IMR-90 (cell line): ENCODE results near the gene TOMM40L. TPM values are rescaled to one million over a fixed set of nuclear protein-coding genes. Genes with fewer than 3 reads are reported as not detected.

ENCODE experiments used
- ATAC-seq: fragments of 200-7000 bp; cut with Tn5 transposase; 2 replicates; pipeline ENCODE4 v1.9.1; 2020; ENCODE audit warnings: low read depth, mild to moderate bottlenecking, moderate library complexity
- BruUV-seq: library from RNA; stranded (reverse); fragments of 400-500 nt; replicated peaks from 2 replicates; lab custom pipeline; 2021; lab: Mats Ljungman, UMichigan
- CTCF ChIA-PET: fragments of 300-600 bp; formaldehyde crosslinking; extraction: SDS; loops from one replicate; lab custom pipeline; 2021; ENCODE audit warnings: antibody characterized with exemption; lab: Yijun Ruan, JAX
- POLR2A ChIA-PET: fragments of 300-600 bp; sonication (Branson Sonifier 250); formaldehyde crosslinking; loops from one replicate; lab custom pipeline; 2022; ENCODE audit warnings: antibody characterized with exemption; ENCODE audit not compliant: unreplicated experiment; lab: Charles Lee
- DNase-seq: peaks from one replicate; pipeline ENCODE4 v3.0.0; 2013
- H2AFZ ChIP-seq: replicated peaks from 2 replicates; pipeline ENCODE3; 2013; ENCODE audit warnings: low read length, mild to moderate bottlenecking; ENCODE audit not compliant: poor library complexity
- H2AK5ac ChIP-seq: 2 replicates; pipeline ENCODE4 v1.6.1; 2013; ENCODE audit warnings: low read depth, low read length, inconsistent platforms
- H2AK9ac ChIP-seq: replicated peaks from 2 replicates; pipeline ENCODE3; 2013; ENCODE audit warnings: mild to moderate bottlenecking, low read depth, low read length, moderate library complexity; ENCODE audit not compliant: poor library complexity
- H2BK120ac ChIP-seq: 2 replicates; pipeline ENCODE4 v1.6.1; 2013; ENCODE audit warnings: low read depth, low read length, inconsistent platforms
- H2BK15ac ChIP-seq: 3 replicates; pipeline ENCODE4 v1.6.1; 2013; ENCODE audit warnings: low read depth, low read length, inconsistent platforms
- H2BK20ac ChIP-seq: 2 replicates; pipeline ENCODE4 v1.6.1; 2013; ENCODE audit warnings: low read depth, mild to moderate bottlenecking, inconsistent platforms, low read length, moderate library complexity
- H2BK5ac ChIP-seq: 2 replicates; pipeline ENCODE4 v1.6.1; 2013; ENCODE audit warnings: mild to moderate bottlenecking, low read depth, low read length, inconsistent platforms; ENCODE audit not compliant: poor library complexity, severe bottlenecking
- H3K14ac ChIP-seq: replicated peaks from 2 replicates; pipeline ENCODE4 v1.6.1; 2013; ENCODE audit warnings: low read depth, low read length, inconsistent platforms
- H3K18ac ChIP-seq: 2 replicates; pipeline ENCODE4 v1.6.1; 2013; ENCODE audit warnings: low read depth, low read length, control low read depth
- H3K23ac ChIP-seq: 2 replicates; pipeline ENCODE4 v1.6.1; 2013; ENCODE audit warnings: low read depth, low read length, inconsistent platforms
- H3K27ac ChIP-seq: 2 replicates; pipeline ENCODE4 v1.5.1; 2013; ENCODE audit warnings: mild to moderate bottlenecking, control low read depth, low read length; ENCODE audit not compliant: insufficient read depth
- H3K27me3 ChIP-seq: 2 replicates; pipeline ENCODE4 v1.6.1; 2013; ENCODE audit warnings: low read length; ENCODE audit not compliant: control insufficient read depth, insufficient read depth
- H3K36me3 ChIP-seq: 2 replicates; pipeline ENCODE4 v1.6.1; 2013; ENCODE audit warnings: low read length, mixed read lengths; ENCODE audit not compliant: control insufficient read depth, insufficient read depth
- H3K4ac ChIP-seq: 2 replicates; pipeline ENCODE4 v1.6.1; 2013; ENCODE audit warnings: low read depth, low read length, inconsistent platforms
- H3K4me1 ChIP-seq: 2 replicates; pipeline ENCODE4 v1.6.1; 2013; ENCODE audit warnings: low read length, mixed read lengths; ENCODE audit not compliant: control insufficient read depth, insufficient read depth
- H3K4me2 ChIP-seq: 2 replicates; pipeline ENCODE4 v1.6.1; 2013; ENCODE audit warnings: low read depth, mild to moderate bottlenecking, control low read depth, low read length, moderate library complexity
- H3K4me3 ChIP-seq: 2 replicates; pipeline ENCODE4 v1.5.1; 2013; ENCODE audit warnings: low read depth, mild to moderate bottlenecking, control low read depth, low read length, moderate library complexity; ENCODE audit not compliant: insufficient read depth
- H3K56ac ChIP-seq: 2 replicates; pipeline ENCODE4 v1.6.1; 2013; ENCODE audit warnings: low read length, inconsistent platforms; ENCODE audit not compliant: insufficient read depth; ENCODE audit errors: extremely low read depth
- H3K79me1 ChIP-seq, 2 experiments: 2 replicates each; pipeline ENCODE4 v1.6.1; 2013; ENCODE audit warnings: low read length in 2 of 2, inconsistent platforms in 1 of 2, low read depth in 1 of 2
- H3K9ac ChIP-seq: 2 replicates; pipeline ENCODE4 v1.6.1; 2013; ENCODE audit warnings: low read depth, low read length, control low read depth
- H3K9me1 ChIP-seq: 2 replicates; pipeline ENCODE4 v1.6.1; 2013; ENCODE audit warnings: low read length, inconsistent platforms; ENCODE audit not compliant: insufficient read depth
- H3K9me3 ChIP-seq: 2 replicates; pipeline ENCODE4 v1.6.1; 2013; ENCODE audit warnings: low read length; ENCODE audit not compliant: control insufficient read depth, insufficient read depth
- H4K20me1 ChIP-seq: 2 replicates; pipeline ENCODE4 v1.6.1; 2013; ENCODE audit warnings: low read length, inconsistent platforms; ENCODE audit not compliant: insufficient read depth
- H4K5ac ChIP-seq: 2 replicates; pipeline ENCODE4 v1.6.1; 2013; ENCODE audit warnings: mild to moderate bottlenecking, low read depth, low read length, control low read depth
- H4K8ac ChIP-seq, 2 experiments: 2 replicates each; pipeline ENCODE4 v1.6.1; 2013; ENCODE audit warnings: low read depth in 2 of 2, low read length in 2 of 2, control low read depth in 1 of 2, inconsistent platforms in 1 of 2
- H4K91ac ChIP-seq: 2 replicates; pipeline ENCODE4 v1.6.1; 2013; ENCODE audit warnings: low read depth, low read length, inconsistent platforms; ENCODE audit not compliant: insufficient read depth
- BHLHE40 ChIP-seq: fragments of 150-350 bp; IDR thresholded peaks from 2 replicates; pipeline ENCODE4 v1.6.1; 2016; ENCODE audit warnings: mild to moderate bottlenecking, low read depth, low read length
- CEBPB ChIP-seq: IDR thresholded peaks from 2 replicates; pipeline ENCODE4 v1.6.1; 2012; ENCODE audit warnings: low read depth, low read length, improper control_type of control experiment
- CHD1 ChIP-seq: IDR thresholded peaks from 2 replicates; pipeline ENCODE4 v1.6.1; 2012; ENCODE audit warnings: low read depth, low read length, improper control_type of control experiment
- FOS ChIP-seq: fragments of 150-350 bp; IDR thresholded peaks from 2 replicates; pipeline ENCODE4 v1.6.1; 2016; ENCODE audit warnings: low read depth, low read length
- MAFK ChIP-seq: IDR thresholded peaks from 2 replicates; pipeline ENCODE4 v1.6.1; 2012; ENCODE audit warnings: low read depth, low read length, improper control_type of control experiment
- MAZ ChIP-seq: IDR thresholded peaks from 2 replicates; pipeline ENCODE4 v1.6.1; 2012; ENCODE audit warnings: low read depth, mild to moderate bottlenecking, low read length, improper control_type of control experiment, moderate library complexity, borderline replicate concordance
- MXI1 ChIP-seq: IDR thresholded peaks from 2 replicates; pipeline ENCODE4 v1.6.1; 2012; ENCODE audit warnings: low read depth, mild to moderate bottlenecking, low read length, moderate library complexity, borderline replicate concordance
- NFE2L2 ChIP-seq: fragments of 150-350 bp; IDR thresholded peaks from 2 replicates; pipeline ENCODE4 v1.6.1; 2016; ENCODE audit warnings: low read depth, mild to moderate bottlenecking, low read length
- POLR2A ChIP-seq: IDR thresholded peaks from 2 replicates; pipeline ENCODE4 v1.6.1; 2012; ENCODE audit warnings: mild to moderate bottlenecking, low read depth, low read length
- RAD21 ChIP-seq: IDR thresholded peaks from 2 replicates; pipeline ENCODE4 v1.6.1; 2012; ENCODE audit warnings: low read length, improper control_type of control experiment
- RFX5 ChIP-seq: IDR thresholded peaks from 2 replicates; pipeline ENCODE4 v1.8.0; 2012; ENCODE audit warnings: low read depth, mild to moderate bottlenecking, low read length, moderate library complexity
- SMC3 ChIP-seq: fragments of 150-350 bp; IDR thresholded peaks from 2 replicates; pipeline ENCODE4 v1.6.1; 2016; ENCODE audit warnings: low read depth, mild to moderate bottlenecking, antibody characterized with exemption, low read length, moderate library complexity
- whole genome bisulfite sequencing, 2 experiments: methylation state at CpG; one replicate each; pipeline versions ENCODE4 v1.1.5 to v1.1.7; 2013; ENCODE audit warnings: missing lambda C conversion rate in 2 of 2; ENCODE audit not compliant: insufficient read length in 1 of 2; ENCODE audit errors: extremely low coverage in 2 of 2; 5-methylcytosine and 5-hydroxymethylcytosine counted together
- dilution Hi-C: fragments of 300-500 bp; cut with HindIII; formaldehyde crosslinking; loops from one replicate; pipeline ENCODE4 v1.14.3; 2018; ENCODE audit warnings: low sequenced_read_pairs; ENCODE audit not compliant: unreplicated experiment
- in situ Hi-C: fragments of 300-500 bp; cut with MboI; formaldehyde crosslinking; loops from 3 replicates; pipeline ENCODE4 v1.14.3; 2019; ENCODE audit warnings: low sequenced_read_pairs, inconsistent platforms, mixed read lengths
- intact Hi-C: fragments of 100-400 bp; cut with micrococcal nuclease; formaldehyde crosslinking; loops from 2 replicates; pipeline ENCODE4 v1.10.0; 2022
- polyA plus RNA-seq, 3 experiments: library from polyadenylated mRNA; depleted of rRNA; stranded (reverse); fragments of >200 nt; gene quantifications; 2 replicates each; pipeline ENCODE4 v1.2.3, GENCODE V29; 2012; ENCODE audit warnings: low replicate concordance in 1 of 3
- total RNA-seq: library from RNA; depleted of rRNA; stranded (reverse); fragments of >200 nt; gene quantifications from 2 replicates; pipeline ENCODE4 v1.2.3, GENCODE V29; 2012
- TF ChIP-seq, protein P1 (sequence below): fragments of 150-350 bp; IDR thresholded peaks from 2 replicates; pipeline ENCODE4 v1.6.1; 2017; ENCODE audit warnings: mild to moderate bottlenecking, antibody characterized with exemption, low read length, low read depth
- TF ChIP-seq, protein P2 (sequence below): fragments of 150-350 bp; IDR thresholded peaks from 2 replicates; pipeline ENCODE4 v1.6.1; 2016; ENCODE audit warnings: low read depth, mild to moderate bottlenecking, low read length, moderate library complexity, borderline replicate concordance

The TOMM40L gene
- total and polyA plus RNA-seq, 2 of the 4 experiments (the other 2 are of a cell fraction) = 7.7 to 12.5 TPM

DNA sequence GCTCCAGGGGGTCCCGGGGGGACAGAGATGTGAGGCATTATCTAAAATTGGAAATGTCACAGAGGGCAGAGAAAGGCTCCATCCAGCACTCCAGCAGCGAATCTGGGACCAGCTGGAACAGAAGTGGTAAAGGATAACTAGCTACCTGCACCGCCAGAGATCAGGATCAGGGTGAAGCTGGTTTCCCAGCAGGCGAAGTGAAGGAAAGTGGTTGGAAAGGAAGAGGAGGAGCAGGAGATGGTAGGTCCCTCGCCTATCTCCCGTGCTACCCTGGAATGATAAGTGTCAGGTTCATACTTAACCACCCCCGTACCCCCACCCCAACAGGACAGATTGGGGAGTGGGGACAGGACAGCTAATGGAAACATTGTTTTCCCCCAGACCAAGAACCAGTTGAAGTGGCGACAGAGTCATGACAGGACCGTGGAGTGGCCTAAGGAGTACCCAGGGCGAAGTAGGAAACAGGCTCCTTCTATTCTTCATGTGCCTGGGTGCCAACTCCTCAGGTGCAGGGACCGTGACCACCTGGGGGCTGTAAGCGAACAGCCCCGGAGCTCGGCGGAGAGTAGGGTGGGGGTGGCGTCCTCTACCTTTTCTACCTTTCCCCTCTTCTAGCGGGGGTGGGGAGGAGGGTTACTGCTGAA is 49.3 kb upstream of the TOMM40L start:
- Histone ChIP-seq H3K27ac (peak overlapping the region; percentile 98), H2BK20ac (no peak overlapping the region), H2BK15ac (no peak overlapping the region), H3K4me2 (peak overlapping the region; percentile 96), H2BK120ac (no peak overlapping the region), H3K4ac (peak overlapping the region; percentile 94), H3K9me3 (no peaks in the 10 kb centered on the region), H2AFZ (peak overlapping the region; percentile 100), H3K27me3 (no peaks in the 10 kb centered on the region), H2BK5ac (peak overlapping the region; percentile 90), H4K5ac (peak overlapping the region; percentile 98; the same call in 1 of the 2 replicates), H3K9ac (peak overlapping the region; percentile 99), H4K91ac (peak overlapping the region; percentile 82; the same call in 1 of the 2 replicates), H3K14ac (peak overlapping the region; percentile 91), H3K36me3 (peaks cover 26% of the 10 kb centered on the region), H3K4me1 (peaks cover 17% of the 10 kb centered on the region), H4K8ac (peak overlapping the region; percentile 87 to 99; a peak in 2 of 4 replicates), H3K9me1 (peaks cover 11% of the 10 kb centered on the region), H3K79me1 (peaks cover 14 to 39% of the 10 kb centered on the region in 2 experiments), H2AK9ac (peak overlapping the region; percentile 97), H3K18ac (no peak overlapping the region; the same call in 1 of the 2 replicates), H2AK5ac (peak overlapping the region; percentile 78), H3K4me3 (peak overlapping the region; percentile 98), H3K56ac (peak overlapping the region; percentile 80; the same call in 1 of the 2 replicates), H3K23ac (peak overlapping the region; percentile 94), H4K20me1 (peaks cover 13% of the 10 kb centered on the region; the same call in 1 of the 2 replicates)
- BruUV-seq = no TSS peak
- DNase-seq (no peak), ATAC-seq (no peak; the same call in 1 of the 2 replicates)
- dilution Hi-C loops = no loop called here
- intact Hi-C loops = no loop called here
- ChIA-PET CTCF (interaction anchor here (1.9 kb wide), 1 partner anchor 10 kb away, joined by 5 read pairs; the partner anchor contains the start of gene PPOX), POLR2A (no interaction called here)
- no CpG with 5 or more reads among the region's 17 CpGs for WGBS, 2 experiments
- TF ChIP-seq CHD1 (no peak), NFE2L2 (no peak), SMC3 (no peak), BHLHE40 (no peak), POLR2A (no peak), MAZ (no peak), MXI1 (no peak), RAD21 (no peak), MAFK (no peak), FOS (no peak), RFX5 (no peak), CEBPB (no peak)
- TF ChIP-seq, protein P1, sequence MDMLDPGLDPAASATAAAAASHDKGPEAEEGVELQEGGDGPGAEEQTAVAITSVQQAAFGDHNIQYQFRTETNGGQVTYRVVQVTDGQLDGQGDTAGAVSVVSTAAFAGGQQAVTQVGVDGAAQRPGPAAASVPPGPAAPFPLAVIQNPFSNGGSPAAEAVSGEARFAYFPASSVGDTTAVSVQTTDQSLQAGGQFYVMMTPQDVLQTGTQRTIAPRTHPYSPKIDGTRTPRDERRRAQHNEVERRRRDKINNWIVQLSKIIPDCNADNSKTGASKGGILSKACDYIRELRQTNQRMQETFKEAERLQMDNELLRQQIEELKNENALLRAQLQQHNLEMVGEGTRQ = no peak
- TF ChIP-seq, protein P2, sequence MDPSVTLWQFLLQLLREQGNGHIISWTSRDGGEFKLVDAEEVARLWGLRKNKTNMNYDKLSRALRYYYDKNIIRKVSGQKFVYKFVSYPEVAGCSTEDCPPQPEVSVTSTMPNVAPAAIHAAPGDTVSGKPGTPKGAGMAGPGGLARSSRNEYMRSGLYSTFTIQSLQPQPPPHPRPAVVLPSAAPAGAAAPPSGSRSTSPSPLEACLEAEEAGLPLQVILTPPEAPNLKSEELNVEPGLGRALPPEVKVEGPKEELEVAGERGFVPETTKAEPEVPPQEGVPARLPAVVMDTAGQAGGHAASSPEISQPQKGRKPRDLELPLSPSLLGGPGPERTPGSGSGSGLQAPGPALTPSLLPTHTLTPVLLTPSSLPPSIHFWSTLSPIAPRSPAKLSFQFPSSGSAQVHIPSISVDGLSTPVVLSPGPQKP = no peak
- in situ Hi-C loops = no loop called here
